Mesendoderm (in vitro differentiated cells): Measurements from ENCODE around the gene CRYGA.

Experiments
- DNase-seq: peaks from one replicate; pipeline ENCODE4 v3.0.0; 2013
- H2AK5ac ChIP-seq: 2 replicates; pipeline ENCODE4 v1.6.1; 2013; ENCODE audit warnings: low read length, inconsistent platforms
- H2BK120ac ChIP-seq: 2 replicates; pipeline ENCODE4 v1.6.1; 2013; ENCODE audit warnings: low read depth, mild to moderate bottlenecking, low read length, moderate library complexity, mixed read lengths
- H2BK15ac ChIP-seq: replicated peaks from 2 replicates; pipeline ENCODE4 v1.6.1; 2013; ENCODE audit warnings: low read depth, mild to moderate bottlenecking, moderate library complexity
- H2BK5ac ChIP-seq: 2 replicates; pipeline ENCODE4 v1.6.1; 2013; ENCODE audit warnings: low read length, inconsistent platforms
- H3K18ac ChIP-seq: 2 replicates; pipeline ENCODE4 v1.6.1; 2013; ENCODE audit warnings: mild to moderate bottlenecking, low read length, mixed read lengths
- H3K23ac ChIP-seq: one replicate; pipeline ENCODE4 v1.6.1; 2013; ENCODE audit warnings: low read length
- H3K27ac ChIP-seq: 2 replicates; pipeline ENCODE4 v1.5.1; 2013; ENCODE audit warnings: low read depth, mild to moderate bottlenecking, inconsistent platforms, low read length, moderate library complexity
- H3K27me3 ChIP-seq: 2 replicates; pipeline ENCODE4 v1.6.1; 2013; ENCODE audit warnings: low read length, control low read depth, mild to moderate bottlenecking, inconsistent platforms; ENCODE audit not compliant: insufficient read depth, poor library complexity
- H3K36me3 ChIP-seq: 2 replicates; pipeline ENCODE4 v1.6.1; 2013; ENCODE audit warnings: low read length, inconsistent platforms; ENCODE audit not compliant: control insufficient read depth, insufficient read depth
- H3K4ac ChIP-seq: one replicate; pipeline ENCODE4 v1.6.1; 2013; ENCODE audit warnings: low read depth, mild to moderate bottlenecking, low read length, moderate library complexity
- H3K4me1 ChIP-seq: 2 replicates; pipeline ENCODE4 v1.6.1; 2013; ENCODE audit warnings: low read depth, low read length, inconsistent platforms; ENCODE audit not compliant: control insufficient read depth
- H3K4me2 ChIP-seq: 2 replicates; pipeline ENCODE4 v1.6.1; 2013; ENCODE audit warnings: low read length
- H3K4me3 ChIP-seq: 2 replicates; pipeline ENCODE4 v1.5.1; 2013; ENCODE audit warnings: mild to moderate bottlenecking, low read length
- H3K56ac ChIP-seq: one replicate; pipeline ENCODE4 v1.6.1; 2013; ENCODE audit warnings: low read length
- H3K79me1 ChIP-seq: 2 replicates; pipeline ENCODE4 v1.6.1; 2013; ENCODE audit warnings: low read length, inconsistent platforms
- H3K79me2 ChIP-seq: 2 replicates; pipeline ENCODE4 v1.6.1; 2013; ENCODE audit warnings: mild to moderate bottlenecking, low read length; ENCODE audit not compliant: control insufficient read depth, insufficient read depth
- H3K9ac ChIP-seq: 2 replicates; pipeline ENCODE4 v1.6.1; 2013; ENCODE audit warnings: low read length, inconsistent platforms
- H4K5ac ChIP-seq: one replicate; pipeline ENCODE4 v1.6.1; 2013; ENCODE audit warnings: low read length
- H4K8ac ChIP-seq: one replicate; pipeline ENCODE4 v1.6.1; 2013; ENCODE audit warnings: low read depth, mild to moderate bottlenecking, control low read depth, low read length, moderate library complexity
- WGBS: extraction: QIAGEN DNeasy Blood & Tissue Kit; methylation state at CpG from one replicate; pipeline ENCODE4 v1.1.7; 2013; ENCODE audit warnings: low lambda C conversion rate, missing lambda C conversion rate; ENCODE audit not compliant: insufficient coverage; ENCODE audit errors: extremely low coverage; 5-methylcytosine and 5-hydroxymethylcytosine counted together

The CRYGA gene

GRCh38 chr2:208153156-208153555 is 10.2 kb downstream of the CRYGA start:
- Histone ChIP-seq H3K36me3 (no peaks in the 10 kb centered on the region), H4K5ac (no peak overlapping the region), H3K9ac (no peak overlapping the region), H3K27ac (no peak overlapping the region), H3K4me2 (no peak overlapping the region), H3K27me3 (no peaks in the 10 kb centered on the region), H4K8ac (no peak overlapping the region), H3K23ac (no peak overlapping the region), H2BK5ac (no peak overlapping the region), H3K4ac (no peak overlapping the region), H2BK15ac (no peak overlapping the region), H3K56ac (no peak overlapping the region), H2BK120ac (no peak overlapping the region), H3K4me1 (no peaks in the 10 kb centered on the region), H3K79me2 (no peaks in the 10 kb centered on the region), H3K4me3 (no peak overlapping the region), H3K18ac (no peak overlapping the region), H3K79me1 (no peaks in the 10 kb centered on the region), H2AK5ac (no peak overlapping the region)
- no peak for DNase-seq

- no peaks in the 10 kb centered on the region for H3K79me1 ChIP-seq
- no peak overlapping the region for H2BK120ac ChIP-seq
- no peak overlapping the region for H3K4me2 ChIP-seq
- H3K4ac ChIP-seq = no peak overlapping the region
- no peak overlapping the region for H3K56ac ChIP-seq
- H3K36me3 ChIP-seq = no peaks in the 10 kb centered on the region
- no peak overlapping the region for H4K5ac ChIP-seq
- H2AK5ac ChIP-seq = no peak overlapping the region
- DNase-seq = no peak
- no peak overlapping the region for H2BK15ac ChIP-seq
- H3K79me2 ChIP-seq = no peaks in the 10 kb centered on the region
- H4K8ac ChIP-seq = no peak overlapping the region
- H3K4me3 ChIP-seq = no peak overlapping the region
- WGBS = no CpG with 5 or more reads among the region's 1 CpG
- peaks cover 2% of the 10 kb centered on the region for H3K4me1 ChIP-seq
- no peak overlapping the region for H3K9ac ChIP-seq
- no peak overlapping the region for H2BK5ac ChIP-seq
- no peak overlapping the region for H3K27ac ChIP-seq
- no peak overlapping the region for H3K23ac ChIP-seq
- no peak overlapping the region for H3K18ac ChIP-seq
- no peaks in the 10 kb centered on the region for H3K27me3 ChIP-seq
Measured at GRCh38 chr2:208150956-208151355, 12.4 kb downstream of the CRYGA start.

GRCh38 chr2:208150094-208150493 is 13.3 kb downstream of the CRYGA start:
- H3K56ac ChIP-seq = no peak overlapping the region
- no peak overlapping the region for H3K4me2 ChIP-seq
- no peak for DNase-seq
- no peak overlapping the region for H2BK15ac ChIP-seq
- no peak overlapping the region for H3K4me3 ChIP-seq
- no peak overlapping the region for H3K18ac ChIP-seq
- no peak overlapping the region for H3K4ac ChIP-seq
- no peaks in the 10 kb centered on the region for H3K36me3 ChIP-seq
- no peaks in the 10 kb centered on the region for H3K79me2 ChIP-seq
- H4K5ac ChIP-seq = no peak overlapping the region
- H4K8ac ChIP-seq = no peak overlapping the region
- peaks cover 2% of the 10 kb centered on the region for H3K4me1 ChIP-seq
- H3K79me1 ChIP-seq = no peaks in the 10 kb centered on the region
- no peak overlapping the region for H2BK120ac ChIP-seq
- no peak overlapping the region for H2AK5ac ChIP-seq
- no peak overlapping the region for H3K23ac ChIP-seq
- H2BK5ac ChIP-seq = no peak overlapping the region
- H3K9ac ChIP-seq = no peak overlapping the region
- H3K27me3 ChIP-seq = no peaks in the 10 kb centered on the region
- H3K27ac ChIP-seq = no peak overlapping the region

GRCh38 chr2:208148803-208149202 is 14.6 kb downstream of the CRYGA start:
- no peaks in the 10 kb centered on the region for H3K79me1 ChIP-seq
- no peak overlapping the region for H2BK5ac ChIP-seq
- no peaks in the 10 kb centered on the region for H3K79me2 ChIP-seq
- DNase-seq = peak; percentile 41
- H3K56ac ChIP-seq = no peak overlapping the region
- H4K5ac ChIP-seq = no peak overlapping the region
- H3K4me1 ChIP-seq = peaks cover 2% of the 10 kb centered on the region
- H3K4me3 ChIP-seq = no peak overlapping the region
- no CpG with 5 or more reads among the region's 2 CpGs for WGBS
- no peak overlapping the region for H3K27ac ChIP-seq
- no peaks in the 10 kb centered on the region for H3K36me3 ChIP-seq
- no peak overlapping the region for H3K23ac ChIP-seq
- no peak overlapping the region for H2AK5ac ChIP-seq
- H2BK15ac ChIP-seq = no peak overlapping the region
- no peak overlapping the region for H2BK120ac ChIP-seq
- no peaks in the 10 kb centered on the region for H3K27me3 ChIP-seq
- H3K9ac ChIP-seq = no peak overlapping the region
- H3K4me2 ChIP-seq = no peak overlapping the region
- no peak overlapping the region for H3K4ac ChIP-seq
- H3K18ac ChIP-seq = no peak overlapping the region
- H4K8ac ChIP-seq = no peak overlapping the region

GRCh38 chr2:208147759-208148158 is 15.6 kb downstream of the CRYGA start:
- H3K79me1 ChIP-seq = no peaks in the 10 kb centered on the region
- no CpG with 5 or more reads among the region's 3 CpGs for WGBS
- no peak overlapping the region for H4K5ac ChIP-seq
- H3K56ac ChIP-seq = no peak overlapping the region
- no peak overlapping the region for H3K4me3 ChIP-seq
- H3K79me2 ChIP-seq = no peaks in the 10 kb centered on the region
- no peak overlapping the region for H3K4me2 ChIP-seq
- H3K18ac ChIP-seq = no peak overlapping the region
- no peak overlapping the region for H4K8ac ChIP-seq
- no peak overlapping the region for H3K4ac ChIP-seq
- no peak overlapping the region for H2BK15ac ChIP-seq
- H3K36me3 ChIP-seq = no peaks in the 10 kb centered on the region
- H3K23ac ChIP-seq = no peak overlapping the region
- H3K27ac ChIP-seq = no peak overlapping the region
- peaks cover 3% of the 10 kb centered on the region for H3K4me1 ChIP-seq
- DNase-seq = peak; percentile 67
- H2BK5ac ChIP-seq = no peak overlapping the region
- no peak overlapping the region for H2BK120ac ChIP-seq
- H2AK5ac ChIP-seq = no peak overlapping the region
- H3K27me3 ChIP-seq = no peaks in the 10 kb centered on the region
- no peak overlapping the region for H3K9ac ChIP-seq

GRCh38 chr2:208147008-208147407 is 16.4 kb downstream of the CRYGA start:
- Histone ChIP-seq H3K4me3 (no peak overlapping the region), H4K8ac (no peak overlapping the region), H3K4me1 (peaks cover 6% of the 10 kb centered on the region), H3K27me3 (no peaks in the 10 kb centered on the region), H2BK5ac (peak overlapping the region; percentile 35), H3K4ac (no peak overlapping the region), H4K5ac (no peak overlapping the region), H2AK5ac (peak overlapping the region; percentile 68), H3K79me1 (no peaks in the 10 kb centered on the region), H3K18ac (no peak overlapping the region), H3K36me3 (no peaks in the 10 kb centered on the region), H3K4me2 (no peak overlapping the region), H2BK120ac (no peak overlapping the region), H3K56ac (no peak overlapping the region), H3K23ac (no peak overlapping the region), H3K79me2 (no peaks in the 10 kb centered on the region), H2BK15ac (no peak overlapping the region), H3K9ac (no peak overlapping the region), H3K27ac (no peak overlapping the region)
- DNase-seq = peak; percentile 28
